A549 (cell line): ENCODE results near the gene PRDM10.

Experiments used
- BHLHE40 ChIP-seq: IDR thresholded peaks from 2 replicates; pipeline ENCODE4 v1.6.1; 2012; ENCODE audit warnings: low read depth, low read length, inconsistent platforms
- HDAC2 ChIP-seq: fragments of 200-600 bp; sonication (generic); IDR thresholded peaks from 2 replicates; pipeline ENCODE4 v1.6.1; 2016
- POLR2A ChIP-seq: IDR thresholded peaks from 2 replicates; pipeline ENCODE4 v1.6.1; 2012; ENCODE audit warnings: mild to moderate bottlenecking, low read length
- RAD21 ChIP-seq, 2 experiments: fragments of >200 bp in 1 of 2; sonication (Bioruptor Twin) in 1 of 2; formaldehyde crosslinking in 1 of 2; IDR thresholded peaks in 1 of 2; conservative IDR thresholded peaks in 1 of 2; 2 replicates in 1 of 2; 3 replicates in 1 of 2; pipeline ENCODE4 v1.6.1; 2012 to 2018; ENCODE audit warnings: inconsistent platforms in 1 of 2
- RFX5 ChIP-seq: fragments of 450-650 bp; IDR thresholded peaks from 2 replicates; pipeline ENCODE4 v1.7.1; 2014; ENCODE audit warnings: antibody characterized with exemption, mild to moderate bottlenecking, moderate library complexity
- ZFP36 ChIP-seq: fragments of 450-650 bp; IDR thresholded peaks from 2 replicates; pipeline ENCODE4 v1.6.1; 2014; ENCODE audit warnings: borderline replicate concordance; ENCODE audit not compliant: partially characterized antibody
- TF ChIP-seq, protein P1 (sequence below): IDR thresholded peaks from 2 replicates; pipeline ENCODE4 v1.6.1; 2012
- TF ChIP-seq, protein P2 (sequence below): fragments of 150-350 bp; IDR thresholded peaks from 2 replicates; pipeline ENCODE4 v1.6.1; 2014; ENCODE audit warnings: low read depth, mild to moderate bottlenecking, low read length
- TF ChIP-seq, protein P3 (sequence below): fragments of >200 bp; sonication (Bioruptor Twin); formaldehyde crosslinking; IDR thresholded peaks from 3 replicates; pipeline ENCODE4 v1.5.1; 2016
- TF ChIP-seq, protein P4 (sequence below): fragments of 450-650 bp; IDR thresholded peaks from 2 replicates; pipeline ENCODE4 v1.6.1; 2014; ENCODE audit warnings: antibody characterized with exemption

DNA sequence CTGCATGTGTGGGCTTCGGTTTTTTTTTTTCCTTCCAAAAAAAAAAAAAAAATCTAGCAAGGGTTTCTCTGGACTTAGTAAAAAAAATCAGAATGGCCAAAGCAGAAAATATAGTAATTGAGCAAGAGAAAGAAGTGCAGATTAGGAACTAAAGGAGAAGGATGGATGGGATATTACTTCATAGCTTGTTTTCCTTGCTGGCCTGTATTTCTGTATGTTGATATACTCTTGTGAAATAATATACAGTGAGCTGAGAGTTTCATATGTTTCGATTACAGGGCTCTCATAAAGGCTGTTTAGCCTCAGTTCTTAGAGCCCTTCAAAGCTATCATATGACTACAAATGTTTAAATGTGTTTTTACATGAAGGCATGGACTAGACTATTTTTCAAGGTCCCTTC, 72.9 kb downstream of the PRDM10 start:
- TF ChIP-seq POLR2A (no peak), BHLHE40 (no peak), RFX5 (no peak), HDAC2 (no peak), RAD21 (conservative IDR thresholded peaks at IDR 0.05 in 1 of 2, IDR thresholded peaks at IDR 0.05 in 1 of 2) (no peak), ZFP36 (no peak)
- TF ChIP-seq, protein P1, sequence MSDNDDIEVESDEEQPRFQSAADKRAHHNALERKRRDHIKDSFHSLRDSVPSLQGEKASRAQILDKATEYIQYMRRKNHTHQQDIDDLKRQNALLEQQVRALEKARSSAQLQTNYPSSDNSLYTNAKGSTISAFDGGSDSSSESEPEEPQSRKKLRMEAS, result no peak
- TF ChIP-seq, protein P2, sequence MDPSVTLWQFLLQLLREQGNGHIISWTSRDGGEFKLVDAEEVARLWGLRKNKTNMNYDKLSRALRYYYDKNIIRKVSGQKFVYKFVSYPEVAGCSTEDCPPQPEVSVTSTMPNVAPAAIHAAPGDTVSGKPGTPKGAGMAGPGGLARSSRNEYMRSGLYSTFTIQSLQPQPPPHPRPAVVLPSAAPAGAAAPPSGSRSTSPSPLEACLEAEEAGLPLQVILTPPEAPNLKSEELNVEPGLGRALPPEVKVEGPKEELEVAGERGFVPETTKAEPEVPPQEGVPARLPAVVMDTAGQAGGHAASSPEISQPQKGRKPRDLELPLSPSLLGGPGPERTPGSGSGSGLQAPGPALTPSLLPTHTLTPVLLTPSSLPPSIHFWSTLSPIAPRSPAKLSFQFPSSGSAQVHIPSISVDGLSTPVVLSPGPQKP, result no peak
- TF ChIP-seq, protein P3, sequence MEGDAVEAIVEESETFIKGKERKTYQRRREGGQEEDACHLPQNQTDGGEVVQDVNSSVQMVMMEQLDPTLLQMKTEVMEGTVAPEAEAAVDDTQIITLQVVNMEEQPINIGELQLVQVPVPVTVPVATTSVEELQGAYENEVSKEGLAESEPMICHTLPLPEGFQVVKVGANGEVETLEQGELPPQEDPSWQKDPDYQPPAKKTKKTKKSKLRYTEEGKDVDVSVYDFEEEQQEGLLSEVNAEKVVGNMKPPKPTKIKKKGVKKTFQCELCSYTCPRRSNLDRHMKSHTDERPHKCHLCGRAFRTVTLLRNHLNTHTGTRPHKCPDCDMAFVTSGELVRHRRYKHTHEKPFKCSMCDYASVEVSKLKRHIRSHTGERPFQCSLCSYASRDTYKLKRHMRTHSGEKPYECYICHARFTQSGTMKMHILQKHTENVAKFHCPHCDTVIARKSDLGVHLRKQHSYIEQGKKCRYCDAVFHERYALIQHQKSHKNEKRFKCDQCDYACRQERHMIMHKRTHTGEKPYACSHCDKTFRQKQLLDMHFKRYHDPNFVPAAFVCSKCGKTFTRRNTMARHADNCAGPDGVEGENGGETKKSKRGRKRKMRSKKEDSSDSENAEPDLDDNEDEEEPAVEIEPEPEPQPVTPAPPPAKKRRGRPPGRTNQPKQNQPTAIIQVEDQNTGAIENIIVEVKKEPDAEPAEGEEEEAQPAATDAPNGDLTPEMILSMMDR, result no peak
- TF ChIP-seq, protein P4, sequence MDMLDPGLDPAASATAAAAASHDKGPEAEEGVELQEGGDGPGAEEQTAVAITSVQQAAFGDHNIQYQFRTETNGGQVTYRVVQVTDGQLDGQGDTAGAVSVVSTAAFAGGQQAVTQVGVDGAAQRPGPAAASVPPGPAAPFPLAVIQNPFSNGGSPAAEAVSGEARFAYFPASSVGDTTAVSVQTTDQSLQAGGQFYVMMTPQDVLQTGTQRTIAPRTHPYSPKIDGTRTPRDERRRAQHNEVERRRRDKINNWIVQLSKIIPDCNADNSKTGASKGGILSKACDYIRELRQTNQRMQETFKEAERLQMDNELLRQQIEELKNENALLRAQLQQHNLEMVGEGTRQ, result no peak
